Measurements from ENCODE around the gene SLC22A23.

DNA sequence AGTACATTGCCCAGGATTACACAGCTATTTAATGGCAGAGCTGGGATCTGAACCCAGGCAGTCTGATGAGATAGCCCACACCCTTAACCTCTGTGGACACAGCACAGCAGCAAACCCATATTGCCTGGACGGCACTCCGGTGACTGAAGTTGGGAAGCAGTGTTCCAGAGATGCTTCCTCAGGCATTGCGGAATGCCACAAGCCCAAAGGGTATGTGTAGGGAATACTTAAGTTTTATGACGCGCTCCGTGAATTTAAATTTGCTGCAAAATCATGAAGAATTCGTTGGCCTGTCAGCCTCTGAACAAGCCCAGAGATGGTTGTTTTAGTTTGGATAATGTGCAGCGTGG lies 151.7 kb downstream of the SLC22A23 start:
- TF ChIP-seq EZH2 (IDR thresholded peaks at IDR 0.05; ENCODE audit: insufficient read depth, poor library complexity, severe bottlenecking) (no peak), EZH2phosphoT487 (IDR thresholded peaks at IDR 0.05; ENCODE audit: insufficient read depth, low read depth) (no peak)
